ENCODE data around the gene ZBTB46. TPM values are rescaled to one million over a fixed set of nuclear protein-coding genes. Genes with fewer than 3 reads are reported as not detected.

Gene ZBTB46
- total RNA-seq, 1 experiment from 2014 or later, result 27.1 TPM

DNA sequence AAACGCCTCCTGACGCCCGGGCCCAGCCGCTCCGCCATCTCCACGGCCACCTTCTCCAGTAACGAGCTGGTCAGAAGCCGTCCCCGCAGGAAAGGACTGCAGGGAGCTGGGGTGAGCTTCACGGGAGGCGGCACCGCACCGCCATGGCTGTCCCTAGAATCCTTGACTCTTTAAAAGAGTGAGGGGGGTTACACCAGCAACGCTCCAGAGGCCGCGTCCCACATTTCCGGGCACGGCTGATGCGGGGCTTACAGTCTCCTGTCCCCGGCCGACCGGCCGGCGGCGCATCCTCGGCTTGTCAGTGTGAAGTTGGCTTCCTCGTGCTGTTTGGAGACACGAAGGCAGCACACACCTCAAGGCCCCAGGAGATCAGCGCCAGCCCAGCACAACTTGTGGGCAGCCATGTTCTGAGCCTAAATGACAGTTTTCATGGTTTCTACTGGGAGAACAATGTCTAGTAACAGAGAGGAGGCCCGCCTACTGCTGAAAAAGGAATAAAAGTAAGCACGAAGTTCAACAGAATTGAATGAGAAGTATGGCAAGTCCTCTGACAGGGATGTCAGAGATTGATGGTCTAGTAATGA, 61.1 kb downstream of the ZBTB46 start:
- H3K27me3 Mint-ChIP-seq (ENCODE audit: low read depth), result no peaks in the 10 kb centered on the region
- peaks cover 1 to 3% of the 10 kb centered on the region in 2 experiments; a peak in 3 of 4 replicates for H3K4me1 Mint-ChIP-seq
- H3K9ac ChIP-seq (ENCODE audit: extremely low read depth, insufficient read length, low read length), result no peak overlapping the region
- H3K27ac Mint-ChIP-seq, result peak overlapping the region in 1 of 3 experiments; percentile 65; a peak in 1 of 7 replicates
- peaks cover 1 to 36% (median 25%) of the 10 kb centered on the region in 3 experiments; a peak in 5 of 7 replicates for H3K36me3 Mint-ChIP-seq (ENCODE audit: insufficient read depth in 1 of 3, low read depth in 3 of 3)
- no peak overlapping the region for H4K8ac ChIP-seq (replicated peaks; ENCODE audit: insufficient read length, low read depth, low read length)
- no peak overlapping the region for H4K5ac ChIP-seq (ENCODE audit: insufficient read length, low read depth, low read length)
- no peaks in the 10 kb centered on the region for H3K23me2 ChIP-seq (ENCODE audit: insufficient read length, low read depth, low read length, poor library complexity, severe bottlenecking)
- WGBS (ENCODE audit: extremely low coverage, insufficient read length, low lambda C conversion rate), result no CpG with 5 or more reads among the region's 31 CpGs
- DNase-seq, result peak; percentile 19
- H3K9me3 ChIP-seq (ENCODE audit: control insufficient read depth, low read depth, low read length), result no peaks in the 10 kb centered on the region
- no peak overlapping the region for H3K4me2 ChIP-seq (ENCODE audit: insufficient read depth, insufficient read length, low read length)
- H3K4ac ChIP-seq (ENCODE audit: low read depth, low read length), result no peak overlapping the region
- no peaks in the 10 kb centered on the region for H3K4me1 ChIP-seq (ENCODE audit: insufficient read depth, low read length)
- no peak overlapping the region for H2BK20ac ChIP-seq (ENCODE audit: low read depth, low read length, poor library complexity, severe bottlenecking)
- no peak overlapping the region for H3T11ph ChIP-seq (ENCODE audit: low read length)
- TF ChIP-seq, protein P1, sequence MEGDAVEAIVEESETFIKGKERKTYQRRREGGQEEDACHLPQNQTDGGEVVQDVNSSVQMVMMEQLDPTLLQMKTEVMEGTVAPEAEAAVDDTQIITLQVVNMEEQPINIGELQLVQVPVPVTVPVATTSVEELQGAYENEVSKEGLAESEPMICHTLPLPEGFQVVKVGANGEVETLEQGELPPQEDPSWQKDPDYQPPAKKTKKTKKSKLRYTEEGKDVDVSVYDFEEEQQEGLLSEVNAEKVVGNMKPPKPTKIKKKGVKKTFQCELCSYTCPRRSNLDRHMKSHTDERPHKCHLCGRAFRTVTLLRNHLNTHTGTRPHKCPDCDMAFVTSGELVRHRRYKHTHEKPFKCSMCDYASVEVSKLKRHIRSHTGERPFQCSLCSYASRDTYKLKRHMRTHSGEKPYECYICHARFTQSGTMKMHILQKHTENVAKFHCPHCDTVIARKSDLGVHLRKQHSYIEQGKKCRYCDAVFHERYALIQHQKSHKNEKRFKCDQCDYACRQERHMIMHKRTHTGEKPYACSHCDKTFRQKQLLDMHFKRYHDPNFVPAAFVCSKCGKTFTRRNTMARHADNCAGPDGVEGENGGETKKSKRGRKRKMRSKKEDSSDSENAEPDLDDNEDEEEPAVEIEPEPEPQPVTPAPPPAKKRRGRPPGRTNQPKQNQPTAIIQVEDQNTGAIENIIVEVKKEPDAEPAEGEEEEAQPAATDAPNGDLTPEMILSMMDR (conservative IDR thresholded peaks at IDR 0.05), result no peak
- H3K56ac ChIP-seq (ENCODE audit: insufficient read length, low read depth, low read length), result no peak overlapping the region
- H2AFZ ChIP-seq (ENCODE audit: low read length), result no peak overlapping the region
- no peak overlapping the region for H2BK15ac ChIP-seq (ENCODE audit: low read depth, low read length)
- no peaks in the 10 kb centered on the region for H3K9me3 Mint-ChIP-seq
- H3K79me1 ChIP-seq (ENCODE audit: insufficient read depth, low read depth, low read length, poor library complexity, severe bottlenecking), result no peaks in the 10 kb centered on the region
- no peaks in the 10 kb centered on the region for H3K79me2 ChIP-seq (ENCODE audit: insufficient read depth, low read length)
- no peak overlapping the region for H2AK5ac ChIP-seq (ENCODE audit: insufficient read length, low read length)
- H3K18ac ChIP-seq (ENCODE audit: insufficient read length, low read depth, low read length), result no peak overlapping the region
- H3K4me3 Mint-ChIP-seq, result no peak overlapping the region
- no peak overlapping the region for H2BK12ac ChIP-seq (ENCODE audit: insufficient read length, low read depth, low read length)
- H4K91ac ChIP-seq (ENCODE audit: insufficient read length, low read depth, low read length), result no peak overlapping the region
- H3K27ac ChIP-seq (ENCODE audit: insufficient read length, low read depth, low read length), result no peak overlapping the region
- H2BK120ac ChIP-seq (ENCODE audit: low read depth, low read length, poor library complexity, severe bottlenecking), result no peak overlapping the region
- no peaks in the 10 kb centered on the region for H4K20me1 ChIP-seq (ENCODE audit: control insufficient read depth, insufficient read depth, insufficient read length)
- no peak overlapping the region for H2BK5ac ChIP-seq (ENCODE audit: insufficient read length, low read length)
- H3K23ac ChIP-seq (ENCODE audit: insufficient read length, low read depth, low read length), result no peak overlapping the region
- no peak overlapping the region for H3K14ac ChIP-seq (ENCODE audit: insufficient read depth, low read length)
- no peaks in the 10 kb centered on the region for H3K27me3 ChIP-seq (ENCODE audit: insufficient read depth, low read length)
